ENCODE measurements around the gene SYT17.

DNA sequence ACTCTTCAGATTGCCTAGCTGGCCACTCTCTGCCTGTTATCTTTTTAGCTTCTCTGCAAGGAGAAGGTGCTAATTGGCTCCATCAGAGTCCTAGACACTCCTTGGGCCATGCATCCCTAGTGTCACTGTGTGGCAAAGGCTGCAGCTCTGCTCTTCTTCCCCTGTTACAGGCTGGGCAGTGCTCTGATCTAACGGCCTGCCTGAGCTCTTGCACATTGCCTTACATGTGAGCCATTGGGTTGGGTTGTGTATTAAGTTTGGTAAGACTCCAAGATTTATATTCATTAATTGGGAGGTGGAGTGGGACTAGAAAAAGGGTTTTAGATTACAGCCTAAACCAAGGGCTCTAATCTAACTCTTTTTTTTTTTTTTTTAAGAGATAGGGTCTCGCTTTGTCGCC, 23.0 kb upstream of the SYT17 start:
- TF ChIP-seq POLR2A (IDR thresholded peaks at IDR 0.05; ENCODE audit: low read length) (no peak), GATA1 (IDR thresholded peaks at IDR 0.05; ENCODE audit: low read depth, low read length) (no peak)

All from erythroblast (primary cell).